Upper lobe of left lung (tissue), 6 donors: ENCODE results near the gene RFTN1. TPM values are rescaled to one million over a fixed set of nuclear protein-coding genes. Genes with fewer than 3 reads are reported as not detected.

Source experiments
- ATAC-seq, 2 donors: fragments of 200-7000 bp; cut with Tn5 transposase; one replicate each; pipeline ENCODE4 v1.9.1; 2022; ENCODE audit warnings: mild to moderate bottlenecking in 2 of 2, moderate library complexity in 2 of 2; ENCODE audit not compliant: low FRiP score in 2 of 2
- DNase-seq, 2 donors: peaks; one replicate each; pipeline ENCODE4 v3.0.0-alpha.2; 2019 to 2020
- H3K27ac ChIP-seq, 4 donors: fragments of 200-600 bp; sonication (generic); one replicate each; pipeline ENCODE4 v1.5.1; 2016 to 2019
- H3K27me3 ChIP-seq, 4 donors: fragments of 200-600 bp; sonication (generic); one replicate each; pipeline ENCODE4 v1.5.1; 2017 to 2019
- H3K36me3 ChIP-seq, 4 donors: fragments of 200-600 bp; sonication (generic); one replicate each; pipeline ENCODE4 v1.5.1; 2016 to 2019
- H3K4me1 ChIP-seq, 4 donors: fragments of 200-600 bp; sonication (generic); one replicate each; pipeline ENCODE4 v1.5.1; 2018 to 2019
- H3K4me3 ChIP-seq, 4 donors: fragments of 200-600 bp; sonication (generic); one replicate each; pipeline ENCODE4 v1.5.1; 2017 to 2019; ENCODE audit warnings: mild to moderate bottlenecking in 2 of 4, moderate library complexity in 1 of 4
- H3K9me3 ChIP-seq, 4 donors: fragments of 200-600 bp; sonication (generic); one replicate each; pipeline ENCODE4 v1.5.1; 2018 to 2019
- CTCF ChIP-seq, 6 experiments: fragments of 450-650 bp in 4 of 6; fragments of 200-600 bp in 2 of 6; sonication (generic) in 2 of 6; IDR thresholded peaks; one replicate each; pipeline ENCODE4 v1.5.1; 2016 to 2019; ENCODE audit warnings: antibody characterized with exemption in 6 of 6
- EP300 ChIP-seq, 4 donors: sonication (generic); formaldehyde crosslinking; IDR thresholded peaks; one replicate each; pipeline ENCODE4 v1.5.1; 2017; ENCODE audit warnings: antibody characterized with exemption in 4 of 4, control low read depth in 2 of 4
- POLR2A ChIP-seq, 4 donors: fragments of 450-650 bp; IDR thresholded peaks; one replicate each; pipeline ENCODE4 v1.5.1; 2016 to 2017; ENCODE audit warnings: antibody characterized with exemption in 4 of 4, mild to moderate bottlenecking in 2 of 4
- POLR2AphosphoS5 ChIP-seq, 2 donors: sonication (generic); formaldehyde crosslinking; IDR thresholded peaks; one replicate each; pipeline ENCODE4 v1.5.1; 2017; ENCODE audit warnings: antibody characterized with exemption in 2 of 2
- WGBS, 2 donors: methylation state at CpG; one replicate each; pipeline ENCODE4 v1.1.5; 2017 to 2018; 5-methylcytosine and 5-hydroxymethylcytosine counted together
- total RNA-seq, 6 donors: library from RNA; depleted of rRNA in 4 of 6; stranded (reverse); fragments of >200 nt in 4 of 6; gene quantifications; one replicate each; pipeline versions ENCODE4 v1.1.0 to v1.2.1, GENCODE V29; 2016 to 2021
- donor health status: DM: no; HTN: no; CAD: no; lungs with moderate emphysema.
- donor health status: DM: no; HTN: yes; CAD: no; lungs with severe emphysema.

Gene RFTN1
- total RNA-seq, 6 donors from 2014 or later = 62.1 to 121 (median 76.1) TPM

- Histone ChIP-seq H3K9me3 (no peaks in the 10 kb centered on the region), H3K27ac (peak overlapping the region in 2 of 4 donors; percentile 12 to 14), H3K36me3 (peaks cover 0 to 38% (median 13%) of the 10 kb centered on the region in 4 donors), H3K27me3 (no peaks in the 10 kb centered on the region), H3K4me3 (no peak overlapping the region), H3K4me1 (peaks cover 11 to 57% (median 33%) of the 10 kb centered on the region in 4 donors)
- ATAC-seq (no peak), DNase-seq (no peak)
- 68 to 70% methylated on average over 2 of the region's 2 CpGs for WGBS, 2 donors
- TF ChIP-seq POLR2A (IDR thresholded peaks at IDR 0.05) (no peak), POLR2AphosphoS5 (IDR thresholded peaks at IDR 0.05) (no peak), EP300 (IDR thresholded peaks at IDR 0.05) (no peak), CTCF (IDR thresholded peaks at IDR 0.05) (no peak)
Measured at GRCh38 chr3:16370503-16370871, 143.0 kb downstream of the RFTN1 start.

GRCh38 chr3:16369885-16370284 lies 143.6 kb downstream of the RFTN1 start:
- 77 to 88% methylated on average over 8 of the region's 8 CpGs for WGBS, 2 donors

DNA sequence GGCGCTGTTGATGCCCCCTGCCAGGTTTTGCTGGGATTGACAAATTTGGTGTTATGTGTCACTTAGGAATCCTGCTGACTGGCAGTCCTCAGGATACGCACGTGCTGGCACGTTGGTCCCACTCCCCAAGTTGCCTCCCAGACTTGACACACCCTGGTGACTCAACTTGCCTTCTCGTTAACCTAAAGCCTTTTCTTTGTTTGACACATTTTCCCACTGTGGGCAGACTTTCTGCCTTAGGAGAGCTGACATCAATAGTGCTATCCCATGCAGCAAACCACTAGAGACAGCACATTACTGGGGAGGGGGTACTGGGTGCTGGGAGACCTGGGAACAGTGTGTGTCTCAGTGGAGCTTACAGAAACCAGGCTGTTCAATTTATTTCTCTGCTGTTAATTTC lies 144.2 kb downstream of the RFTN1 start:
- ATAC-seq = no peak
- 53 to 77% methylated on average over 3 to 5 of the region's 5 CpGs for WGBS, 2 donors
- H3K27ac ChIP-seq = no peak overlapping the region

More at GRCh38 chr3:16369885-16370284, 143.6 kb downstream of the RFTN1 start:
- Histone ChIP-seq H3K27me3 (no peaks in the 10 kb centered on the region), H3K9me3 (no peaks in the 10 kb centered on the region), H3K36me3 (peaks cover 0 to 33% (median 13%) of the 10 kb centered on the region in 4 donors), H3K4me3 (no peak overlapping the region), H3K4me1 (peaks cover 11 to 58% (median 32%) of the 10 kb centered on the region in 4 donors), H3K27ac (peak overlapping the region in 2 of 4 donors; percentile 12 to 14)
- ATAC-seq = no peak
- TF ChIP-seq POLR2A (IDR thresholded peaks at IDR 0.05) (no peak), POLR2AphosphoS5 (IDR thresholded peaks at IDR 0.05) (no peak), CTCF (IDR thresholded peaks at IDR 0.05) (no peak), EP300 (IDR thresholded peaks at IDR 0.05) (no peak)
- DNase-seq = no peak

DNA sequence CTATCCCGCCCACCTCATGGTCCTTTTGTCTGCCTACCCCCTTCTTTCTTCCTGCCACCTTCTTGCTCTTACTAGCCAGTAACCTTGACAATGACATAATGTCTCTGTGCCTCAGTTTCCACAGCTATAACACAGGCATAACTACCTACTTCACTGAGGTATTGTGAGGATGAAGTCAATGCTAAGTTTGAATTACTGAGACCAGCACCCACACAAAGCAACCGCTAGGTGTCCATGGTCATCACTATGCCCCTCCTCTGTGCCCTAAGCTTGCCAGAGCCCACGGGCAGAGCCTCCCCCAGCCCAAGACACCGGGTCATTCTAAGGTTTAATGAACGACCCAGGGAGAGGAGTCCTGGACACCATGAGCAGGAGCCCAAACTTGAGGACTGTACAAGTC lies 146.9 kb downstream of the RFTN1 start:
- Histone ChIP-seq H3K4me1 (peaks cover 0 to 29% (median 13%) of the 10 kb centered on the region in 4 donors), H3K9me3 (no peaks in the 10 kb centered on the region), H3K27ac (no peak overlapping the region), H3K27me3 (no peaks in the 10 kb centered on the region), H3K36me3 (peaks cover 0 to 49% (median 15%) of the 10 kb centered on the region in 4 donors), H3K4me3 (no peak overlapping the region)
- WGBS, 2 donors = 44 to 80% methylated on average over 5 of the region's 5 CpGs
- DNase-seq = no peak
- TF ChIP-seq CTCF (IDR thresholded peaks at IDR 0.05) (no peak), POLR2AphosphoS5 (IDR thresholded peaks at IDR 0.05) (no peak)
- ATAC-seq = no peak

More for the DNA sequence above, 144.2 kb downstream of the RFTN1 start:
- no peak for DNase-seq
- TF ChIP-seq EP300 (IDR thresholded peaks at IDR 0.05) (no peak), POLR2A (IDR thresholded peaks at IDR 0.05) (no peak), POLR2AphosphoS5 (IDR thresholded peaks at IDR 0.05) (no peak), CTCF (IDR thresholded peaks at IDR 0.05) (no peak)
- H3K4me1 ChIP-seq = peaks cover 11 to 52% (median 28%) of the 10 kb centered on the region in 4 donors
- no peak overlapping the region for H3K4me3 ChIP-seq
- H3K9me3 ChIP-seq = no peaks in the 10 kb centered on the region
- H3K36me3 ChIP-seq = peaks cover 0 to 33% (median 13%) of the 10 kb centered on the region in 4 donors
- no peaks in the 10 kb centered on the region for H3K27me3 ChIP-seq

DNA sequence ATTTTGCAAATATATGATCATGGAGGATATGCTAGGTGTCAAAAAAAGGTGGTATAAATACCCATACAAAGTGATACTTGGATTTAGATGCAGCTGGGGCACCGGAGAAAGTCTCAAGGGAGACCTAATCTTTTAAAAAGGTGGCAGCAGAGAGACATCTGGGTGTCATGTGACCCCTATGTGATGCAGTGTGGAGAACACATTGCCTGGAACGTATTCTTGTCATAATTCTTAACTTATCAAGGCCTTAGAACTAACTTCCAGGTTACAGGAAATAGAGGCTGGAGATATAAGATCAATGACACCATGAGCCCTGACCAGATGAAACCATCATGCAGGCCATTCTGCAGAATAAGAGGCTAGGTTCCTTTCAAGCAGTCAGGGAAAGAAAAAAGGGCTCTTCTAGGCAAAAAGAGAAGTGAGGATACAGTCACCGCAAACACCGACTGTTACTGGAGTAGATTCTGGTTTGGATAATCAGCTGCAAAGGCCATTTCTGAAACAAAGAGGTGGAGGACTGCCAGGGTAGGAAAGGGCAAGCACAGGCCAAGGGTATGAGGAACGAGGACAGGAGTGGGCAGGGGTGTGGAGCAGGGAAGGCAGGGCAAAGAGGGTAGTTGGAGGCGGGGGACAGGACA lies 147.9 kb downstream of the RFTN1 start:
- ATAC-seq (no peak), DNase-seq (no peak)
- peaks cover 0 to 19% (median 7%) of the 10 kb centered on the region in 4 donors for H3K4me1 ChIP-seq
- no peaks in the 10 kb centered on the region for H3K27me3 ChIP-seq
- WGBS, 2 donors = 69 to 90% methylated on average over 6 of the region's 6 CpGs
- no peak overlapping the region for H3K4me3 ChIP-seq
- TF ChIP-seq CTCF (IDR thresholded peaks at IDR 0.05) (no peak), EP300 (IDR thresholded peaks at IDR 0.05) (no peak), POLR2A (IDR thresholded peaks at IDR 0.05) (no peak), POLR2AphosphoS5 (IDR thresholded peaks at IDR 0.05) (no peak)
- peaks cover 0 to 55% (median 15%) of the 10 kb centered on the region in 4 donors for H3K36me3 ChIP-seq
- H3K9me3 ChIP-seq = no peaks in the 10 kb centered on the region
- H3K27ac ChIP-seq = no peak overlapping the region
